Gastroesophageal sphincter (tissue), 4 donors: ENCODE results near the gene CHST11. TPM values are rescaled to one million over a fixed set of nuclear protein-coding genes. Genes with fewer than 3 reads are reported as not detected.

Experiments
- ATAC-seq: fragments of 150-250 bp; one replicate; pipeline ENCODE4 v1.9.1; 2016; ENCODE audit warnings: mild to moderate bottlenecking, moderate library complexity
- H3K27ac ChIP-seq, 4 donors: fragments of 200-600 bp; sonication (generic) in 3 of 4; 1 replicate in 3 of 4; 2 replicates in 1 of 4; pipeline ENCODE4 v1.5.1; 2016 to 2019
- H3K27me3 ChIP-seq: fragments of 200-600 bp; sonication (generic); one replicate; pipeline ENCODE4 v1.5.1; 2019
- H3K36me3 ChIP-seq, 2 donors: fragments of 200-600 bp; sonication (generic); one replicate each; pipeline ENCODE4 v1.5.1; 2019; ENCODE audit warnings: control low read depth in 1 of 2
- H3K4me1 ChIP-seq, 3 donors: fragments of 200-600 bp; sonication (generic); 1 replicate in 2 of 3; 2 replicates in 1 of 3; pipeline ENCODE4 v1.5.1; 2016 to 2019; ENCODE audit warnings: control low read depth in 2 of 3
- H3K4me3 ChIP-seq, 2 donors: fragments of 200-600 bp; sonication (generic); one replicate each; pipeline ENCODE4 v1.5.1; 2019; ENCODE audit warnings: mild to moderate bottlenecking in 1 of 2, moderate library complexity in 1 of 2
- H3K9me3 ChIP-seq, 3 donors: fragments of 200-600 bp; sonication (generic); one replicate each; pipeline ENCODE4 v1.5.1; 2017 to 2019; ENCODE audit warnings: control low read depth in 2 of 3
- EP300 ChIP-seq: sonication (generic); formaldehyde crosslinking; IDR thresholded peaks from one replicate; pipeline ENCODE4 v1.6.1; 2017; ENCODE audit warnings: antibody characterized with exemption, mild to moderate bottlenecking
- POLR2A ChIP-seq, 2 donors: fragments of 450-650 bp; IDR thresholded peaks; one replicate each; pipeline ENCODE4 v1.6.1; 2017; ENCODE audit warnings: antibody characterized with exemption in 2 of 2, mild to moderate bottlenecking in 2 of 2, moderate library complexity in 1 of 2
- POLR2AphosphoS5 ChIP-seq: sonication (generic); formaldehyde crosslinking; IDR thresholded peaks from one replicate; pipeline ENCODE4 v1.6.1; 2017; ENCODE audit warnings: antibody characterized with exemption
- WGBS, 2 donors: methylation state at CpG; one replicate each; pipeline ENCODE4 v1.1.5; 2018; ENCODE audit warnings: low coverage in 1 of 2; 5-methylcytosine and 5-hydroxymethylcytosine counted together
- small RNA-seq, 4 donors: library from RNA; depleted of rRNA; stranded (forward); fragments of <200 nt; gene quantifications; one replicate each; pipeline ENCODE3, GENCODE V24; 2016
- total RNA-seq, 4 donors: library from RNA; depleted of rRNA; stranded (reverse); fragments of >200 nt; gene quantifications; one replicate each; pipeline ENCODE4 v1.1.0, GENCODE V29; 2016
- TF ChIP-seq, protein P1 (sequence below), 4 experiments: fragments of 200-600 bp in 2 of 4; fragments of 450-650 bp in 2 of 4; sonication (generic) in 1 of 4; IDR thresholded peaks; one replicate each; pipeline ENCODE4 v1.5.1; 2017 to 2019; ENCODE audit warnings: antibody characterized with exemption in 4 of 4, mild to moderate bottlenecking in 2 of 4, moderate library complexity in 2 of 4

Gene CHST11
- total RNA-seq, 4 donors from 2014 or later: 4.3 to 15.6 (median 11.0) TPM

DNA sequence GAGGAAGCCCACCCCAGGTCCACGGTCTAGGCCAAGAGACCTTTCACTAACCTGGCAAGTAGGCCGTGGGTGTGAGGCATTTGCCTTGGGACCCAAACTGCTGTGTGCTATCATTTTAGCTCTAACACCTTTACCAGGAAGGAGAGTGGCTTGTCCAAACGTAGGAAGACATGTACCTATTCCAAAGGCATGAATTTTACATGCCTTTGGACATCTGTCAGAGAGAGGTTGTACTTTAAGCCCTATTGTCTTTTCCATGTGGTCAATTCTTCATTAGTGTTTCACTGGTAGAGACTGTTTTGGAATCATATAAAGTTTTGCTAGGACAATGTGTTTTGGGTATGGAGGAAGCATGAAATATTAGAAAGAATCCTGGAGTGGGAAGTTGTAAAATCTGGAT lies 352.5 kb downstream of the CHST11 start:
- H3K4me1 ChIP-seq: no peaks in the 10 kb centered on the region
- H3K4me3 ChIP-seq: no peak overlapping the region
- no peaks in the 10 kb centered on the region for H3K27me3 ChIP-seq
- no peak overlapping the region for H3K27ac ChIP-seq
- H3K36me3 ChIP-seq: no peaks in the 10 kb centered on the region
- no peaks in the 10 kb centered on the region for H3K9me3 ChIP-seq
- TF ChIP-seq POLR2AphosphoS5 (no peak), EP300 (no peak), POLR2A (IDR thresholded peaks at IDR 0.05) (no peak)
- TF ChIP-seq, protein P1, sequence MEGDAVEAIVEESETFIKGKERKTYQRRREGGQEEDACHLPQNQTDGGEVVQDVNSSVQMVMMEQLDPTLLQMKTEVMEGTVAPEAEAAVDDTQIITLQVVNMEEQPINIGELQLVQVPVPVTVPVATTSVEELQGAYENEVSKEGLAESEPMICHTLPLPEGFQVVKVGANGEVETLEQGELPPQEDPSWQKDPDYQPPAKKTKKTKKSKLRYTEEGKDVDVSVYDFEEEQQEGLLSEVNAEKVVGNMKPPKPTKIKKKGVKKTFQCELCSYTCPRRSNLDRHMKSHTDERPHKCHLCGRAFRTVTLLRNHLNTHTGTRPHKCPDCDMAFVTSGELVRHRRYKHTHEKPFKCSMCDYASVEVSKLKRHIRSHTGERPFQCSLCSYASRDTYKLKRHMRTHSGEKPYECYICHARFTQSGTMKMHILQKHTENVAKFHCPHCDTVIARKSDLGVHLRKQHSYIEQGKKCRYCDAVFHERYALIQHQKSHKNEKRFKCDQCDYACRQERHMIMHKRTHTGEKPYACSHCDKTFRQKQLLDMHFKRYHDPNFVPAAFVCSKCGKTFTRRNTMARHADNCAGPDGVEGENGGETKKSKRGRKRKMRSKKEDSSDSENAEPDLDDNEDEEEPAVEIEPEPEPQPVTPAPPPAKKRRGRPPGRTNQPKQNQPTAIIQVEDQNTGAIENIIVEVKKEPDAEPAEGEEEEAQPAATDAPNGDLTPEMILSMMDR (IDR thresholded peaks at IDR 0.05): no peak
- no peak for ATAC-seq
- 82% methylated on average over 3 of the region's 3 CpGs; no CpG with 5 or more reads in 1 of the 2 donors for WGBS, 2 donors

DNA sequence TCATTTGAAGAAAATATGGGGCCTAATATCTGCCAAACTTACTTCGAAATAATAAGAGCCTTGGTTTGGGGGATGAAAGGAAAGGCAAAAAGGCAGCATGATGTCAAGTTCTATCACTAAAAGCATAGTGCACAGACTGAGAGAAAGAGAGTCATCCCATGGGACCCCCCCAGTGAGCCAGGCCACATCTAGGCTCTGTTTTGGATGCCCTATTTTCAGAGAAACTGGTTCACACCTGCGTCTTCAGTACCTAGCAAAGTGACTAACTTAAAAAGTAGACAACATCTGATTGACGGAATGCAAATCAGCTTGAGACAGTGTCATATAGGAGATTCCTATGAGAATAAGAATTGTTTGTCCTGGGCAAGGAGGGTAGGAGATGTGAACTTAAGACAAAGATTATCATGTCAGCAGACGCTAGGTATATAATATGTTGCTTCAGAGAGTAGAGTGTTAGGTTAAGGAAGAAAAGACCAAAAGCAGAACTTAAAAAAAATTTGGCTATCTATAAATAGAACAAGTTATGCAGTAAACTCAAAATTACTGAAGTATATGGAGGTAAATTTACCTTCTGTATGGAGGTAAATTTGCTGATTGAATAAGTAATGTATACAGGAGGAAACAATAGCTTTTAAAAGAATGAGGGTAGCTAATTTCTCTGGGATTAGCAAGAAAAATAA lies 353.1 kb downstream of the CHST11 start:
- TF ChIP-seq POLR2AphosphoS5: no peak
- TF ChIP-seq, protein P1 (IDR thresholded peaks at IDR 0.05): no peak
- no peak for TF ChIP-seq POLR2A (IDR thresholded peaks at IDR 0.05)
- TF ChIP-seq EP300: no peak
- H3K36me3 ChIP-seq: no peaks in the 10 kb centered on the region
- no peak overlapping the region for H3K27ac ChIP-seq
- ATAC-seq: no peak
- WGBS, 2 donors: 63 to 100% methylated on average over 3 of the region's 4 CpGs
- no peaks in the 10 kb centered on the region for H3K27me3 ChIP-seq
- H3K4me1 ChIP-seq: no peaks in the 10 kb centered on the region
- no peak overlapping the region for H3K4me3 ChIP-seq
- no peaks in the 10 kb centered on the region for H3K9me3 ChIP-seq

Small RNA genes lying within 50 kb of the gene (small RNA-seq; reads per million reads assigned to genes)
- 0 to 0.27 (median 0.12) reads per million in 4 donors for gene MIR3922

Other genes with a start within 250 kb of the CHST11 start
- 100 to 1,000 TPM; 230 to 458 (median 305) TPM for gene TXNRD1, start 241.2 kb upstream of the CHST11 start, total RNA-seq
- 10 to 100 TPM in 3 of 4 donors, 1 to 10 TPM in 1; 6.2 to 24.9 (median 15.0) TPM for gene EID3, start 153.2 kb upstream of the CHST11 start, total RNA-seq